ENCODE measurements around the gene PROM1.

PROM1 gene

GRCh38 chr4:16021804-16022560, 61.8 kb downstream of the PROM1 start:
- TF ChIP-seq CTCF (IDR thresholded peaks at IDR 0.05; ENCODE audit: borderline replicate concordance, insufficient read depth, low read depth, low read length): no peak
- H3K4me3 ChIP-seq (ENCODE audit: low read depth, low read length): no peak overlapping the region

GRCh38 chr4:16019649-16020048, 64.2 kb downstream of the PROM1 start:
- no peak overlapping the region for H3K4me3 ChIP-seq (ENCODE audit: low read depth, low read length)
- TF ChIP-seq CTCF (IDR thresholded peaks at IDR 0.05; ENCODE audit: borderline replicate concordance, insufficient read depth, low read depth, low read length): no peak

GRCh38 chr4:16018841-16019240, 65.0 kb downstream of the PROM1 start:
- TF ChIP-seq CTCF (IDR thresholded peaks at IDR 0.05; ENCODE audit: borderline replicate concordance, insufficient read depth, low read depth, low read length): no peak
- no peak overlapping the region for H3K4me3 ChIP-seq (ENCODE audit: low read depth, low read length)

DNA sequence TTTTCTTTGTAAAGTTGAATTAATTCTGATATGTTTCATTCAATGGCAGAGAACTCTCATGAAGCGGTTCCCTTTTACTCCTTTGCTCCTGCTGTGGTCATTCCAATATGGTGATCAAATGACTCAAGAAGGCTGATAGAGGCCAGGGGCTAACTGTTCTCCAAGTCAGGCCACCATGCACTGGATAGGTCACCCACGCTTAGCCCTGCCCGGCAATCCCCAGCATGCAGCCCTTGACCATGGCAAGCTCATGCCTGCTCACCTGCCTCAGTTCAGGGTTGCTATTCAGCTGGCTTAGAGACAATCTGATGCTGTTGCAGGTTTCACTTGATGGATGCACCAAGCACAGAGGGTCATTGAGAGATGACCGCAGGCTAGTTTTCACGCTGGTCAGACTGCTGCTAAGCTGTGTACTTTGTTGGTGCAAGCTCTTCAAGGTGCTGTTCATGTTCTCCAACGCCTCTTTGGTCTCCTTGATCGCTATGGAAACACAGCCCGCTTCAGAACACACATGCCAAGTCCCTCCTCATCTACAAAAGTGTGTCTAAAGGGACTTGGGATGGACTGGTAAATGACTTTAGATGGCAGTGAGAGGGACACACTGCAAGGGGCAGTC, 65.7 kb downstream of the PROM1 start:
- no peak overlapping the region for H3K4me3 ChIP-seq (ENCODE audit: low read depth, low read length)
- TF ChIP-seq CTCF (IDR thresholded peaks at IDR 0.05; ENCODE audit: borderline replicate concordance, insufficient read depth, low read depth, low read length): no peak

DNA sequence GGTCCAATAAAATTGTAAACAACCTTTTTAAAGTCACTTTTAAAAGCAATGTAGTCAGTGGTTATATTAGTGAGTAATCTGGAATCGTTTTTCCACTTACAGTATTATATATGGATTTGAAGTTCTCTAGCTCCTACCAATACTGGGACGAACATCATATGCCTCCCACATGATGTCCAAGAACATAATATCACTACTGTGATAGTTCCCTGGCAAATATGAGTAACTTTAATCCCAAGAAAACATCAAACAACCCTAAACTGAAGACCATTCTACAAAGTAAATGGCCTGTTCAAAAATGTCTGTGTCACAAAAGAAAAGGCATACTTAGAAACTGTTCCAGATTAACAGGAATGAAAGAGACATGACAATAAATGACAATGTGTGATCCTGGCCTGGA, 67.3 kb downstream of the PROM1 start:
- no peak for TF ChIP-seq CTCF (IDR thresholded peaks at IDR 0.05; ENCODE audit: borderline replicate concordance, insufficient read depth, low read depth, low read length)
- H3K4me3 ChIP-seq (ENCODE audit: low read depth, low read length): no peak overlapping the region

DNA sequence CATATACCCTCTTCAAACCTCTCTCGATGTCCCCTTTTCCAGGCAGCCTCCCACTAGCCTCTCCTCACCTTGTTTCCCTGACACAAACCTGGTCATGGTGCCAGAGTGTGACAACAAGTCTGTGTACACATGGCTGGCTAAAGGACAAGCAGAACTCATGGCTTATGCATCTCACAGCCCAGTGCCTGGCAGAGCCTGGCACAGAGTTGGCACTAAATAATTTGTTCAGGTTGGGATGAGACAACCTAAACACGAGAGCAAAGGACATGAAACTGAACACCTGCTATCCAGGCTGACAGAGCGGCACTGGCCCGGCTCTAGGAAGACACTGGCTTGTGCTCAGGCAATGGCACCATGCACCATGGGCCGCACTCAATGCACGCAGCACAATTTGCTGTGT, 72.7 kb downstream of the PROM1 start:
- TF ChIP-seq CTCF (IDR thresholded peaks at IDR 0.05; ENCODE audit: borderline replicate concordance, insufficient read depth, low read depth, low read length): no peak
- no peak overlapping the region for H3K4me3 ChIP-seq (ENCODE audit: low read depth, low read length)

DNA sequence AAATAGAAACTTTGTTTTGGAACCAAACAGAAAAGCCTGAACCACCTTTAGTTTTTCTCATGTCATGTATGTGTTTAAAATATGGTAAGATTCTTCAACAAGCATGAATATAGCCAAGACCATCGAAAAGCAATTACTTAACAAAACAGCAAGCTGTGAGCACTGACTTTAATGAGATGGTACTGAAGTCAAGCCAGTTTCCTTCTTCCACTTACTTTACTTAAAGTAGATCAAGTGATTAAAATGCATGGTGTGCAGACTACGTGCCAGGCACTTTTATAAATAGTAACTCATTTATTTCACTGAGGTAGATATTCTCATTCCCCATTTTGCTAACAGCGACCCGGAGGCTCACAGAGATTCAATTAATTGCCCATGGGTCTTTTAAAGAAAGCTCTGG, 74.7 kb downstream of the PROM1 start:
- no peak overlapping the region for H3K4me3 ChIP-seq (ENCODE audit: low read depth, low read length)
- TF ChIP-seq CTCF (IDR thresholded peaks at IDR 0.05; ENCODE audit: borderline replicate concordance, insufficient read depth, low read depth, low read length): no peak

Data from GM12875 (cell line).